ENCODE measurements around the gene MROH8. TPM values are rescaled to one million over a fixed set of nuclear protein-coding genes. Genes with fewer than 3 reads are reported as not detected.

MROH8 gene
- polyA plus RNA-seq, 4 donors: 5.0 to 7.3 (median 6.4) TPM

- no peak for DNase-seq (ENCODE audit: low read depth in 4 of 4, low spot score in 3 of 4)
Observed at GRCh38 chr20:37200926-37201826, 21.8 kb upstream of the MROH8 start.

DNA sequence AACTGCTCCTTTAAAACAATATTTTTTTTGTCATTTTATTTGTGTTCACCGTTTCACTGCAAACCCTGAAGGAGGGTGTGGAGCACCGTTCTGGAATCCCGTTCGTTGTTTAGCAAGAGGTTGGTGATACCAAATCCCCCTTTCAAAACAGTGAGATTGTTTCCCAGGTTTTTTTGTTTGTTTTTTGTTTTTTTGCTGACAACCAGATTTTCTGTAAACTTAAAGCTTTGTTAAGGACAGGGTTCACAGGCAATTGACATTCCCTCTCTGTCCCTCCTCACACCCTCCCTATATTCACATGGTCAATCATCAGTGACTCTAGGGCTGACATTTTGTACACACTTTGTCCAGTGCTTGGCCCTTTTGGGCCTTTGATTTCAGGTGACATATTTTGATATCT lies 21.0 kb upstream of the MROH8 start:
- DNase-seq (ENCODE audit: low read depth in 4 of 4, low spot score in 3 of 4): no peak

GRCh38 chr20:37198932-37199660 lies 19.7 kb upstream of the MROH8 start:
- DNase-seq (ENCODE audit: low read depth in 4 of 4, low spot score in 3 of 4): no peak

GRCh38 chr20:37194621-37195417 lies 15.5 kb upstream of the MROH8 start:
- DNase-seq (ENCODE audit: low read depth in 4 of 4, low spot score in 3 of 4): no peak

DNA sequence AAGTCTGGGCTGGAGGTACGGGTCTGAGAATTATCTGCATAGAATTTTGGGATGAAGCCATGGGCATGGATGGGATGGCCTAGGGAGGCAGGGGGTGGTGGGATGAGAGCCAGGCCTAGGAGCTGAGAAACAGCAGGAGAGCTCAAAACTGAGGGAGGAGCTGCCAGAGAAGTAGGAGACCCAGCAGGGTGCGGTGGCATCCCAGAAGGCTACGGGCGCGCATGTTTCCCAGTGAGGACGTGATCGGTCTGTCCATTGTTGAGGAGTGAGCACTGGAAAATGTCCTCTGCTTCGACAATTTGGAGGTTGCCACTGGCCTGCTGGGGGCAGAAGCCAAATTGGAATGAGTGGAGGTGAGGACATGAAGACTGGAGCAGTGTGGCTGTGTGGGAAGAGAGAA lies 14.5 kb upstream of the MROH8 start:
- no peak for DNase-seq (ENCODE audit: low read depth in 4 of 4, low spot score in 3 of 4)

DNA sequence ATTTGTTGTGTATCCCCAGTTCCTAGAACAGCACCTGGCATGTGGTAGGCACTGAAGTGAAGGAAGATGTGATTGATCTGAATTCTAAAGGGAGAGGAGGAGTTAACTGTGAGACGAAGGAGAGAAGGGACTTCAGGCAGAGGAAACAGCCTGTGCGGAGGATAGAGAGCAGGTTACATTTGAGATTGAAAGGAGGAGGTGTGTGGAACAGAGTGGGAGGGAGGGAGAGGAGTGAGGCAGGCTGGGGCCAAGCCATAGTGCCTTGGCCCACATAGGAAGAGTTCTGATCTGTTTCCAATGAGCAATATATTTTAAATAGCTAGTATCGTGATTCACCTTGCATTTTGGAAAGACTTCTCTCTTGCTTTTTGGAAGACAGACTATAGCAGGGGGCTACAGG lies 13.9 kb upstream of the MROH8 start:
- no peak for DNase-seq (ENCODE audit: low read depth in 4 of 4, low spot score in 3 of 4)

- DNase-seq (ENCODE audit: low read depth in 4 of 4, low spot score in 3 of 4): peak in 2 of 4 donors; percentile 59 to 62
Observed at GRCh38 chr20:37192137-37192854, 12.9 kb upstream of the MROH8 start.

GRCh38 chr20:37190354-37191112 lies 11.2 kb upstream of the MROH8 start:
- no peak for DNase-seq (ENCODE audit: low read depth in 4 of 4, low spot score in 3 of 4)

DNA sequence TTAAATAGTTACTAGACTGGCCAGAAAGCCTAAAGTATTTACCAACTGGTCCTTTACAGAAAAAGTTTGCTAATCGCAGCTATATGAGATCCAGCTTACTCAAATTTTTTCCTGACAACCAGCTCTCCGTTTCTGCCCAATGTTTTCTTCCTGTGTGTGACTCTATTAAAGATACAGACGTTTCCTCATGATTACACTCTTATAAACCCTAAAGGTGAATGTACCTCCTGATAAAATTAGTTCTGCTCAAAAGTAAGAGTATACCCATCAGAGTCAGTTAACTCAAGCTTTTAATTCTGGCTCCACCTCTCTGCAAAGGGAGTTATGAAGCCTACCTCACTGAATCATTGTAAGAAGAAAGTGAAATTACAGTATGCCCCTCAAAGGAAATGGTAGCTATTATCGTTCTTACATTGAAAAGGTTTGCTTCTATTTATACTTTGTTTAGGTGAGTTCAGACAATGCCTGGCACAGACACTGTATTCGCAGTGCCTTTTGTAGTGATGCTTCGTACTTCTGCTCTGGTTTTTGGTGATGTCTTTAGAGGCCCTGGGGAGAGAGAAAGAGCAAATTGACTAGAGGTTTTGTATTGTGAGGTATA lies 10.2 kb upstream of the MROH8 start:
- DNase-seq (ENCODE audit: low read depth in 4 of 4, low spot score in 3 of 4): no peak

DNA sequence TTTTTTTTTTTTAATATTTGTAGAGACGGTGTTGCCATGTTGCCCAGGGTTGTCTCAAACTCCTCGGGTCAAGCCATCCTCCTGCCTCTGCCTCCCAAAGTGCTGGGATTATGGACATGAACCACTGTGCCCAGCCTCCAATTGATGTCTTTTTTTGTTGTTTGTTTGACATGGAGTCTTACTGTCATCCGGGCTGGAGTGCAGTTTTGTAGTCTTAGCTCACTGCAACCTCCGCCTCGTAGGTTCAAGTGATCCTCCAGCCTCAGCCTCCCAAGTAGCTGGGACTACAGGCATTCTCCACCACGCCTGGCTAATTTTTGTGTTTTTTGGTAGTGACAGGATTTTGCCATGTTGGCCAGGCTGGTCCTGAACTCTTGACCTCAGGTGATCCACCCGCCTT lies 9.4 kb upstream of the MROH8 start:
- DNase-seq (ENCODE audit: low read depth in 4 of 4, low spot score in 3 of 4): no peak

- DNase-seq (ENCODE audit: low read depth in 4 of 4, low spot score in 3 of 4): no peak
Observed at GRCh38 chr20:37185686-37186085, 6.3 kb upstream of the MROH8 start.

DNA sequence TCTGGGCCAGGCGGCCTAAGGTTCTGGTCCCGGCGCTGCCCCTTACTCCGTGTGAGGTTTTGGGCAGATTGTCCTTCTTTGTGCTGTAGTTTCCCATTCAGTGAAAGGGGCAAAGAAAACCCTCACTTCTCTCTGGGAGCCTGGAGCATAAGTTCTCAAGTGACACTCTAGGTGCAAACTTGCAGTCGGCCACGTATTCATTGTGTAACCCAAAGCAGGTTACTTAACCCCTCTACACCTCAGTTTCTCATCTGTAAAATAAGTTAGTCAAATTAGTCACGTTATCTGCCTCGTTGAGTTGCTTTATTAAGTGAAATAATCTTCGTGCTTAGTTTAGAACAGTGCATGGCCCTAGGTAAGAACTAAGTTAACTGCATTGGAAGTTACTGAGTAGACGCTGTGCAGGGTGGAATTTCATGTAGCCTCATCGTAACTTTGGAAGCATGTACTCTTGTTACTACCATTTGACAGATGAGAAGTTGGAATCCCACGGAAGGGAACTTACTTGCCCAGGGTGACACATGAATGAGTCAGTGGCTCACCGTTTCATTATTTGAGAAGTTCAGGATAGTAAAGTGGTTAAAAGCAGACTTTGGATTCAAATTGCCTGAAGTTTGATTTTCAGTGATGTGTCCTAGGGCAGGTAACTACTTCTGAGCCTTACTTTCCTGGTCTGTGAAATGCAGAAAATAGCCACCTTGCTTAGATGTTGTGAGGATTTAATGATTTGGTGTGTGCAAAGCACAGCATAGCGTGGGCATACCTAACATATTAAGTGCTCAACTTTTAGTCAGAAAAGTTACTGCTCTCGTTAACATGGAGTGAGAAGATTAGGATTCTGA lies 556 bp upstream of the MROH8 start:
- DNase-seq (ENCODE audit: low read depth in 4 of 4, low spot score in 3 of 4): no peak

- no peak for DNase-seq (ENCODE audit: low read depth in 4 of 4, low spot score in 3 of 4)
Observed at GRCh38 chr20:37172836-37173235, 6.5 kb downstream of the MROH8 start.

GRCh38 chr20:37166867-37167266 lies 12.5 kb downstream of the MROH8 start:
- no peak for DNase-seq (ENCODE audit: low read depth in 4 of 4, low spot score in 3 of 4)

DNA sequence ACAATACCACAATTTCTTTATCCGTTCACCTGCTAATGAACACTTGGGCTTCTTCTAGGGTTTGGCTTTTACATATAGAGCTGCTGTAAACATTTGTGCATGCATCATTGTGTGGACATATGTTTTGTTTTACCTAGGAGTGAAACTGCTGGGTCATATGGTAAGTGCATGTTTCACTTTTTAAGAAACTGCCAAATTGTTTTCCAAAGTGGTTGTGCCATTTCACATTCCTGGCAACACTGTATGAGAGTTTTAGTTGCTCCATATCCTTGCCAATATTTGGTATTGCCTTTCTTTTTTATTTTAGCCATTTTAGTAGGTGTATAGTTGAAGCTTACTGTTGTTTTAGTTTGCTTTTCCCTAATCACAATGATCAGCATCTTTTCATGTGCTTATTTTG lies 14.3 kb downstream of the MROH8 start:
- DNase-seq (ENCODE audit: low read depth in 4 of 4, low spot score in 3 of 4): no peak

GRCh38 chr20:37163832-37164554 lies 15.4 kb downstream of the MROH8 start:
- DNase-seq (ENCODE audit: low read depth in 4 of 4, low spot score in 3 of 4): no peak

GRCh38 chr20:37162646-37163045 lies 16.7 kb downstream of the MROH8 start:
- no peak for DNase-seq (ENCODE audit: low read depth in 4 of 4, low spot score in 3 of 4)

All from left renal pelvis (tissue), 4 donors.